Effector memory CD4-positive, alpha-beta T cell (primary cell): ENCODE measurements around the gene HDGFL2.

Experiments used
- DNase-seq, 3 donors: peaks; one replicate each; pipeline ENCODE4 v3.0.0-alpha.2; 2020
- H3K27ac ChIP-seq: 2 replicates; pipeline ENCODE4 v1.7.0; 2013; ENCODE audit warnings: mild to moderate bottlenecking, low read length, moderate library complexity; ENCODE audit not compliant: insufficient read depth, poor library complexity, severe bottlenecking
- H3K27me3 ChIP-seq: replicated peaks from 2 replicates; pipeline ENCODE4 v1.7.0; 2013; ENCODE audit warnings: mild to moderate bottlenecking, low read length; ENCODE audit not compliant: insufficient read depth, control insufficient read depth, poor library complexity, severe bottlenecking
- H3K36me3 ChIP-seq: 2 replicates; pipeline ENCODE4 v1.7.0; 2013; ENCODE audit warnings: mild to moderate bottlenecking, low read length, moderate library complexity; ENCODE audit not compliant: control insufficient read depth, insufficient read depth
- H3K4me1 ChIP-seq: 2 replicates; pipeline ENCODE4 v1.7.0; 2013; ENCODE audit warnings: low read length, mild to moderate bottlenecking; ENCODE audit not compliant: control insufficient read depth, insufficient read depth, poor library complexity, severe bottlenecking
- H3K4me3 ChIP-seq: 2 replicates; pipeline ENCODE4 v1.7.0; 2013; ENCODE audit warnings: low read length, low read depth, mild to moderate bottlenecking; ENCODE audit not compliant: insufficient read depth, poor library complexity, severe bottlenecking
- H3K9me3 ChIP-seq: 2 replicates; pipeline ENCODE4 v1.7.0; 2013; ENCODE audit warnings: mild to moderate bottlenecking, low read length, moderate library complexity; ENCODE audit not compliant: control insufficient read depth

The HDGFL2 gene

GRCh38 chr19:4444765-4445741 lies 27.0 kb upstream of the HDGFL2 start:
- Histone ChIP-seq H3K27ac (no peak overlapping the region), H3K4me3 (no peak overlapping the region), H3K9me3 (no peaks in the 10 kb centered on the region), H3K36me3 (peaks cover 52% of the 10 kb centered on the region), H3K4me1 (no peaks in the 10 kb centered on the region), H3K27me3 (no peaks in the 10 kb centered on the region)
- DNase-seq: no peak

GRCh38 chr19:4445963-4446703 lies 26.0 kb upstream of the HDGFL2 start:
- DNase-seq: no peak
- no peaks in the 10 kb centered on the region for H3K27me3 ChIP-seq
- no peak overlapping the region for H3K27ac ChIP-seq
- H3K4me3 ChIP-seq: no peak overlapping the region
- H3K4me1 ChIP-seq: no peaks in the 10 kb centered on the region
- peaks cover 61% of the 10 kb centered on the region for H3K36me3 ChIP-seq
- no peaks in the 10 kb centered on the region for H3K9me3 ChIP-seq

GRCh38 chr19:4446704-4447200 lies 25.3 kb upstream of the HDGFL2 start:
- Histone ChIP-seq H3K36me3 (peaks cover 67% of the 10 kb centered on the region), H3K27me3 (no peaks in the 10 kb centered on the region), H3K4me3 (no peak overlapping the region), H3K9me3 (no peaks in the 10 kb centered on the region), H3K4me1 (no peaks in the 10 kb centered on the region), H3K27ac (no peak overlapping the region)
- DNase-seq: no peak

- Histone ChIP-seq H3K9me3 (no peaks in the 10 kb centered on the region), H3K4me1 (no peaks in the 10 kb centered on the region), H3K4me3 (no peak overlapping the region), H3K36me3 (peaks cover 74% of the 10 kb centered on the region), H3K27ac (no peak overlapping the region), H3K27me3 (no peaks in the 10 kb centered on the region)
- no peak for DNase-seq
Observed at GRCh38 chr19:4447327-4448146, 24.6 kb upstream of the HDGFL2 start.

GRCh38 chr19:4448147-4448985 lies 23.7 kb upstream of the HDGFL2 start:
- DNase-seq: no peak
- Histone ChIP-seq H3K27me3 (no peaks in the 10 kb centered on the region), H3K27ac (no peak overlapping the region), H3K4me1 (no peaks in the 10 kb centered on the region), H3K9me3 (no peaks in the 10 kb centered on the region), H3K36me3 (peaks cover 83% of the 10 kb centered on the region), H3K4me3 (no peak overlapping the region)

GRCh38 chr19:4449022-4449638 lies 23.0 kb upstream of the HDGFL2 start:
- Histone ChIP-seq H3K27me3 (no peaks in the 10 kb centered on the region), H3K27ac (no peak overlapping the region), H3K4me1 (no peaks in the 10 kb centered on the region), H3K4me3 (no peak overlapping the region), H3K36me3 (peaks cover 88% of the 10 kb centered on the region), H3K9me3 (no peaks in the 10 kb centered on the region)
- no peak for DNase-seq

GRCh38 chr19:4449639-4450028 lies 22.5 kb upstream of the HDGFL2 start:
- H3K4me1 ChIP-seq: no peaks in the 10 kb centered on the region
- H3K9me3 ChIP-seq: no peaks in the 10 kb centered on the region
- H3K27me3 ChIP-seq: no peaks in the 10 kb centered on the region
- no peak overlapping the region for H3K27ac ChIP-seq
- H3K36me3 ChIP-seq: peaks cover 91% of the 10 kb centered on the region
- DNase-seq: no peak
- H3K4me3 ChIP-seq: no peak overlapping the region

GRCh38 chr19:4452230-4452990 lies 19.7 kb upstream of the HDGFL2 start:
- Histone ChIP-seq H3K4me3 (no peak overlapping the region), H3K27me3 (no peaks in the 10 kb centered on the region), H3K36me3 (peaks cover 65% of the 10 kb centered on the region), H3K27ac (no peak overlapping the region), H3K4me1 (peaks cover 12% of the 10 kb centered on the region), H3K9me3 (no peaks in the 10 kb centered on the region)
- DNase-seq: no peak
